K562 (cell line): ENCODE measurements around the gene POR. TPM values are rescaled to one million over a fixed set of nuclear protein-coding genes. Genes with fewer than 3 reads are reported as not detected.
A peak's percentile ranks its signal among the peaks of the same experiment; 100 is the strongest.

Experiments
- ATAC-seq: fragments of 200-7000 bp; cut with Tn5 transposase; 3 replicates; pipeline ENCODE4 v1.9.1; 2020; ENCODE audit warnings: moderate library complexity
- BruUV-seq: library from RNA; stranded (reverse); fragments of 400-500 nt; replicated peaks from 2 replicates; lab custom pipeline; 2021; lab: Mats Ljungman, UMichigan
- CTCF ChIA-PET: fragments of 300-600 bp; formaldehyde crosslinking; extraction: SDS; loops from one replicate; lab custom pipeline; 2021; ENCODE audit warnings: low intra/inter-chr PET ratio; lab: Yijun Ruan, JAX
- POLR2A ChIA-PET: fragments of 300-600, 350-650 bp; sonication (Branson Sonifier 250); formaldehyde crosslinking; extraction: SDS; loops from one replicate; lab custom pipeline; 2021; ENCODE audit warnings: antibody characterized with exemption, inconsistent platforms; lab: Yijun Ruan, JAX
- DNase-seq, 4 experiments: peaks; one replicate each; pipeline versions ENCODE4 v3.0.0 to v3.0.0-alpha.2; 2011 to 2018; ENCODE audit warnings: low spot score in 3 of 4, mixed read lengths in 3 of 4; ENCODE audit errors: extremely low read depth in 1 of 4
- FAIRE-seq: peaks from 2 replicates; lab custom pipeline; 2011; peaks lifted over from hg19 to GRCh38; lab: Jason Lieb, UNC
- H2AFZ ChIP-seq: 2 replicates; pipeline ENCODE4 v1.6.0; 2011; ENCODE audit warnings: low read depth, low read length, control low read depth, inconsistent platforms
- H3K27ac ChIP-seq: fragments of 200-600 bp; 3 replicates; pipeline ENCODE4 v1.8.0; 2011; ENCODE audit warnings: low read depth, mild to moderate bottlenecking, control low read depth, inconsistent platforms, low read length, moderate library complexity, mixed read lengths; ENCODE audit errors: extremely low read depth
- H3K27me3 ChIP-seq, 2 experiments: fragments of 300-600 bp in 1 of 2; 2 replicates in 1 of 2; 3 replicates in 1 of 2; pipeline versions ENCODE4 v1.6.0 to v1.8.0; 2011; ENCODE audit warnings: inconsistent platforms in 2 of 2, low read length in 2 of 2, mild to moderate bottlenecking in 1 of 2, mixed read lengths in 1 of 2, moderate library complexity in 1 of 2; ENCODE audit not compliant: control insufficient read depth in 2 of 2, insufficient read depth in 2 of 2
- H3K36me3 ChIP-seq: fragments of 300-600 bp; 3 replicates; pipeline ENCODE4 v1.8.0; 2011; ENCODE audit warnings: mild to moderate bottlenecking, low read length, inconsistent platforms; ENCODE audit not compliant: control insufficient read depth, insufficient read depth
- H3K4me1 ChIP-seq, 2 experiments: fragments of 200-600 bp in 1 of 2; replicated peaks in 1 of 2; 2 replicates in 1 of 2; 3 replicates in 1 of 2; pipeline versions ENCODE4 v1.5.1 to v1.8.0; 2011; ENCODE audit warnings: inconsistent platforms in 2 of 2, low read length in 2 of 2, mild to moderate bottlenecking in 1 of 2, mixed read lengths in 1 of 2, moderate library complexity in 1 of 2; ENCODE audit not compliant: control insufficient read depth in 2 of 2, insufficient read depth in 2 of 2
- H3K4me2 ChIP-seq: 2 replicates; pipeline ENCODE4 v1.6.1; 2011; ENCODE audit warnings: low read length, control low read depth, inconsistent platforms, mixed read lengths; ENCODE audit not compliant: insufficient read depth
- H3K4me3 ChIP-seq: fragments of 200-600 bp; sonication (generic), shearing (Covaris generic); 2 replicates; pipeline ENCODE4 v1.5.1; 2016; ENCODE audit warnings: control low read depth, inconsistent platforms
- H3K79me2 ChIP-seq: fragments of 200-600 bp; 3 replicates; pipeline ENCODE4 v1.8.0; 2011; ENCODE audit warnings: low read length, inconsistent platforms; ENCODE audit not compliant: control insufficient read depth, insufficient read depth
- H3K9ac ChIP-seq, 2 experiments: 2 replicates each; pipeline versions ENCODE4 v1.6.0 to v1.6.1; 2011; ENCODE audit warnings: low read depth in 2 of 2, low read length in 2 of 2, control low read depth in 1 of 2, inconsistent platforms in 1 of 2, mild to moderate bottlenecking in 1 of 2, mixed read lengths in 1 of 2; ENCODE audit not compliant: insufficient read depth in 1 of 2
- H3K9me1 ChIP-seq: one replicate; pipeline ENCODE4 v1.6.0; 2011; ENCODE audit warnings: inconsistent platforms, mild to moderate bottlenecking, low read length, moderate library complexity; ENCODE audit not compliant: control insufficient read depth, insufficient read depth
- H3K9me3 ChIP-seq: replicated peaks from 2 replicates; pipeline ENCODE4 v1.5.1; 2011; ENCODE audit warnings: low read depth, low read length, inconsistent platforms; ENCODE audit not compliant: control insufficient read depth, insufficient read depth
- H4K20me1 ChIP-seq: replicated peaks from 2 replicates; pipeline ENCODE4 v1.6.1; 2011; ENCODE audit warnings: low read length, inconsistent platforms, mixed read lengths; ENCODE audit not compliant: control insufficient read depth, insufficient read depth
- CREB5 ChIP-seq: fragments of 250-450 bp; sonication (Bioruptor Pico); IDR thresholded peaks from 2 replicates; pipeline ENCODE4 v1.5.0; 2020; ENCODE audit warnings: mild to moderate bottlenecking
- ELF1 ChIP-seq: fragments of 200-800 bp; sonication (Bioruptor generic); IDR thresholded peaks from 2 replicates; pipeline ENCODE4 v1.6.1; 2016; ENCODE audit warnings: missing genetic modification characterization, missing compliant biosample characterization
- EWSR1 ChIP-seq: fragments of 450-650 bp; IDR thresholded peaks from 2 replicates; pipeline ENCODE4 v1.6.1; 2018; ENCODE audit warnings: borderline replicate concordance, mild to moderate bottlenecking, low read depth, moderate library complexity; ENCODE audit not compliant: partially characterized antibody
- HNRNPH1 ChIP-seq: fragments of 200-400 bp; formaldehyde crosslinking; optimal IDR thresholded peaks from 2 replicates; pipeline ENCODE3; 2017; ENCODE audit warnings: low read depth, mild to moderate bottlenecking, low read length, moderate library complexity
- HNRNPK ChIP-seq: fragments of 200-400 bp; formaldehyde crosslinking; IDR thresholded peaks from one replicate; pipeline ENCODE4 v1.6.1; 2018; ENCODE audit warnings: mild to moderate bottlenecking, low read depth, low read length; ENCODE audit not compliant: poor library complexity, severe bottlenecking
- NR0B1 ChIP-seq: fragments of 450-650 bp; IDR thresholded peaks from one replicate; pipeline ENCODE4 v1.6.1; 2018; ENCODE audit warnings: mild to moderate bottlenecking, moderate library complexity; ENCODE audit not compliant: partially characterized antibody
- NR2C2 ChIP-seq, 2 experiments: fragments of 200-800 bp in 1 of 2; sonication (Bioruptor generic) in 1 of 2; sonication (generic) in 1 of 2; formaldehyde crosslinking in 1 of 2; IDR thresholded peaks; 2 replicates each; pipeline versions ENCODE4 v1.6.1 to v1.8.0; 2016 to 2022; ENCODE audit warnings: mild to moderate bottlenecking in 1 of 2, missing compliant biosample characterization in 1 of 2, missing genetic modification characterization in 1 of 2, missing genetic modification reagents in 1 of 2
- NRF1 ChIP-seq, 2 experiments: fragments of 450-650 bp; IDR thresholded peaks in 1 of 2; conservative IDR thresholded peaks in 1 of 2; 2 replicates each; pipeline ENCODE4 v1.6.1; 2014; ENCODE audit warnings: mild to moderate bottlenecking in 2 of 2
- RBM15 ChIP-seq: fragments of 200-400 bp; formaldehyde crosslinking; IDR thresholded peaks from 2 replicates; pipeline ENCODE4 v1.6.1; 2018; ENCODE audit warnings: mild to moderate bottlenecking, low read length, moderate library complexity; ENCODE audit not compliant: insufficient read depth
- SMARCC2 ChIP-seq: fragments of 450-650 bp; IDR thresholded peaks from 2 replicates; pipeline ENCODE4 v1.6.1; 2017; ENCODE audit warnings: antibody characterized with exemption, moderate library complexity, mild to moderate bottlenecking, low read depth
- TCF7L2 ChIP-seq: fragments of 150-350 bp; IDR thresholded peaks from 2 replicates; pipeline ENCODE4 v1.6.1; 2016; ENCODE audit warnings: low read depth, mild to moderate bottlenecking, low read length, moderate library complexity
- TEAD2 ChIP-seq: fragments of 450-650 bp; IDR thresholded peaks from 2 replicates; pipeline ENCODE4 v1.6.1; 2016; ENCODE audit warnings: missing genetic modification characterization, control low read depth, missing compliant biosample characterization
- ZNF134 ChIP-seq: fragments of 250-450 bp; sonication (Bioruptor Pico); conservative IDR thresholded peaks from 2 replicates; pipeline ENCODE4 v1.4.0; 2020
- WGBS: fragments of 100-300 bp; shearing (Covaris generic); methylation state at CpG from one replicate; pipeline ENCODE4 v1.1.6; 2016; ENCODE audit warnings: low coverage, mixed read lengths; ENCODE audit not compliant: insufficient coverage; ENCODE audit errors: missing lambda C conversion rate; 5-methylcytosine and 5-hydroxymethylcytosine counted together
- in situ Hi-C: fragments of 300-500 bp; cut with MboI; formaldehyde crosslinking; loops from 4 replicates; pipeline ENCODE4 v1.15.0; 2018; ENCODE audit warnings: inconsistent platforms, mixed read lengths
- intact Hi-C: fragments of 100-400 bp; cut with micrococcal nuclease; formaldehyde crosslinking; loops from 2 replicates; pipeline ENCODE4 v1.14.2; 2022
- polyA plus RNA-seq, 8 experiments: library from polyadenylated mRNA; depleted of rRNA in 4 of 8; stranded (reverse) in 5 of 8; unstranded in 3 of 8; fragments of >200 nt; fragmentation: Nextera tagmentation in 2 of 8; fragmentation: Illumina TruSeq in 1 of 8; extraction: Ambion mirVana in 2 of 8; extraction: Trizol in 1 of 8; gene quantifications; 2 replicates each; pipeline versions ENCODE4 v1.2.1 to v1.2.3, GENCODE V29; 2011 to 2014; ENCODE audit warnings: inconsistent platforms in 1 of 8, missing spikeins in 1 of 8
- total RNA-seq, 7 experiments: library from RNA; depleted of rRNA in 6 of 7; stranded (reverse); fragments of >200 nt in 6 of 7; fragmentation: Illumina TruSeq in 2 of 7; extraction: Trizol in 2 of 7; gene quantifications; 2 replicates each; pipeline versions ENCODE4 v1.2.1 to v1.2.3, GENCODE V29; 2011 to 2021; ENCODE audit warnings: low replicate concordance in 1 of 7
- TF ChIP-seq, protein P1 (sequence below): conservative IDR thresholded peaks from 2 replicates; pipeline ENCODE4 v1.6.1; 2011; ENCODE audit warnings: low read depth, mild to moderate bottlenecking, low read length; ENCODE audit not compliant: control insufficient read depth

Gene POR
- total and polyA plus RNA-seq, 9 of the 15 experiments (the other 6 are each of a cell fraction or from before 2014, with no cell fraction given) = 4.7 to 142 (median 40.8) TPM

GRCh38 chr7:75884476-75884875, 30.5 kb upstream of the POR start (continued):
- no peak for TF ChIP-seq NR0B1
- no peak for TF ChIP-seq TCF7L2
- no peak for TF ChIP-seq NR2C2 (CRISPR knock-in tag; IDR thresholded peaks at IDR 0.05)
- no peak for TF ChIP-seq NR2C2 (tag; IDR thresholded peaks at IDR 0.05)
- TF ChIP-seq, protein P1, sequence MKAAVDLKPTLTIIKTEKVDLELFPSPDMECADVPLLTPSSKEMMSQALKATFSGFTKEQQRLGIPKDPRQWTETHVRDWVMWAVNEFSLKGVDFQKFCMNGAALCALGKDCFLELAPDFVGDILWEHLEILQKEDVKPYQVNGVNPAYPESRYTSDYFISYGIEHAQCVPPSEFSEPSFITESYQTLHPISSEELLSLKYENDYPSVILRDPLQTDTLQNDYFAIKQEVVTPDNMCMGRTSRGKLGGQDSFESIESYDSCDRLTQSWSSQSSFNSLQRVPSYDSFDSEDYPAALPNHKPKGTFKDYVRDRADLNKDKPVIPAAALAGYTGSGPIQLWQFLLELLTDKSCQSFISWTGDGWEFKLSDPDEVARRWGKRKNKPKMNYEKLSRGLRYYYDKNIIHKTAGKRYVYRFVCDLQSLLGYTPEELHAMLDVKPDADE = no peak
- no peak for TF ChIP-seq RBM15
- no peak for TF ChIP-seq TEAD2 (tag)
- TF ChIP-seq HNRNPK = no peak
- no peak for TF ChIP-seq SMARCC2

GRCh38 chr7:75885036-75885435, 29.9 kb upstream of the POR start:
- no peak for DNase-seq
- ChIA-PET CTCF (no interaction called here), POLR2A (interaction anchor here (0.6 to 4.1 kb wide), 4 partner anchors 12 to 168 kb away, joined by 3 to 20 read pairs (median 4); no protein-coding TSS in a partner anchor)
- Histone ChIP-seq H3K79me2 (peaks cover 6% of the 10 kb centered on the region), H3K27me3 (no peaks in the 10 kb centered on the region), H3K36me3 (peaks cover 71% of the 10 kb centered on the region), H3K9me1 (no peaks in the 10 kb centered on the region), H4K20me1 (no peaks in the 10 kb centered on the region; the same call in 1 of the 2 replicates), H3K9me3 (no peaks in the 10 kb centered on the region), H3K4me3 (no peak overlapping the region), H3K27ac (no peak overlapping the region), H3K9ac (no peak overlapping the region), H2AFZ (no peak overlapping the region), H3K4me2 (no peak overlapping the region), H3K4me1 (peaks cover 5 to 19% of the 10 kb centered on the region in 2 experiments; a peak in 4 of 5 replicates)
- no peak for FAIRE-seq
- BruUV-seq = no TSS peak
- 87% methylated on average over 3 of the region's 3 CpGs for WGBS
- no peak for TF ChIP-seq CREB5 (CRISPR knock-in tag)
- no peak for TF ChIP-seq ELF1
- 0 out of 2 replicates have a peak, but pooled peaks have one; percentile 23 for TF ChIP-seq ZNF134 (CRISPR knock-in tag)
- TF ChIP-seq NRF1 (conservative IDR thresholded peaks at IDR 0.05 in 1 of 2, IDR thresholded peaks at IDR 0.05 in 1 of 2) = no peak
- TF ChIP-seq EWSR1 = no peak
- no peak for TF ChIP-seq HNRNPH1
- in situ Hi-C loops (no loop called here), intact Hi-C loops (no loop called here)
- no peak for ATAC-seq
